Sigmoid colon (tissue), 7 donors: Measurements from ENCODE around the gene TBC1D2B. TPM values are rescaled to one million over a fixed set of nuclear protein-coding genes. Genes with fewer than 3 reads are reported as not detected.

Experiments used
- DNase-seq: peaks from one replicate; pipeline ENCODE4 v3.0.0-alpha.2; 2019
- H3K27ac ChIP-seq, 4 donors: fragments of 200-600 bp; sonication (generic); one replicate each; pipeline ENCODE4 v1.5.1; 2016 to 2019; ENCODE audit warnings: mild to moderate bottlenecking in 1 of 4
- H3K27me3 ChIP-seq, 3 donors: fragments of 200-600 bp; sonication (generic); one replicate each; pipeline ENCODE4 v1.5.1; 2019; ENCODE audit warnings: mild to moderate bottlenecking in 1 of 3
- H3K36me3 ChIP-seq, 4 donors: fragments of 200-600 bp; sonication (generic); one replicate each; pipeline ENCODE4 v1.5.1; 2016 to 2019
- H3K4me1 ChIP-seq, 4 donors: fragments of 200-600 bp; sonication (generic); one replicate each; pipeline ENCODE4 v1.5.1; 2017 to 2019
- H3K4me3 ChIP-seq, 4 donors: fragments of 200-600 bp; sonication (generic); one replicate each; pipeline ENCODE4 v1.5.1; 2017 to 2019; ENCODE audit warnings: mild to moderate bottlenecking in 2 of 4, moderate library complexity in 1 of 4
- H3K9me3 ChIP-seq, 4 donors: fragments of 200-600 bp in 3 of 4; sonication (generic) in 3 of 4; one replicate each; pipeline versions ENCODE4 v1.5.1 to v1.6.1; 2013 to 2019
- CTCF ChIP-seq, 4 experiments: fragments of 450-650 bp in 3 of 4; fragments of 200-600 bp in 1 of 4; IDR thresholded peaks; one replicate each; pipeline ENCODE4 v1.5.1; 2016 to 2019; ENCODE audit warnings: antibody characterized with exemption in 4 of 4, mild to moderate bottlenecking in 3 of 4, moderate library complexity in 2 of 4
- EP300 ChIP-seq, 4 donors: sonication (generic); formaldehyde crosslinking; IDR thresholded peaks; one replicate each; pipeline ENCODE4 v1.6.1; 2017; ENCODE audit warnings: antibody characterized with exemption in 4 of 4
- POLR2A ChIP-seq, 2 donors: fragments of 450-650 bp; IDR thresholded peaks; one replicate each; pipeline ENCODE4 v1.6.1; 2016; ENCODE audit warnings: antibody characterized with exemption in 2 of 2, mild to moderate bottlenecking in 2 of 2, moderate library complexity in 2 of 2
- POLR2AphosphoS5 ChIP-seq, 4 donors: sonication (generic); formaldehyde crosslinking; IDR thresholded peaks; one replicate each; pipeline ENCODE4 v1.6.1; 2017; ENCODE audit warnings: antibody characterized with exemption in 4 of 4
- WGBS, 2 donors: extraction: QIAGEN DNeasy Blood & Tissue Kit; methylation state at CpG; one replicate each; pipeline ENCODE4 v1.1.7; 2013; 5-methylcytosine and 5-hydroxymethylcytosine counted together
- intact Hi-C: fragments of 100-400 bp; cut with DNase I; formaldehyde crosslinking; loops from one replicate; pipeline ENCODE4 v1.15.1; 2023
- polyA plus RNA-seq, 3 donors: library from polyadenylated mRNA; stranded (reverse); fragments of 200-250 nt; gene quantifications; one replicate each; pipeline ENCODE4 v1.2.3, GENCODE V29; 2013
- total RNA-seq, 4 donors: library from RNA; depleted of rRNA; stranded (reverse); fragments of >200 nt; gene quantifications; one replicate each; pipeline ENCODE4 v1.1.0, GENCODE V29; 2016
- donor health status: healthy with polysubstance abuse.
- donor health status: Bipolar disorder and iron deficiency.
- donor health status: healthy.

Gene TBC1D2B
- total and polyA plus RNA-seq, 7 donors, result 7.6 to 47.1 (median 29.9) TPM

DNA sequence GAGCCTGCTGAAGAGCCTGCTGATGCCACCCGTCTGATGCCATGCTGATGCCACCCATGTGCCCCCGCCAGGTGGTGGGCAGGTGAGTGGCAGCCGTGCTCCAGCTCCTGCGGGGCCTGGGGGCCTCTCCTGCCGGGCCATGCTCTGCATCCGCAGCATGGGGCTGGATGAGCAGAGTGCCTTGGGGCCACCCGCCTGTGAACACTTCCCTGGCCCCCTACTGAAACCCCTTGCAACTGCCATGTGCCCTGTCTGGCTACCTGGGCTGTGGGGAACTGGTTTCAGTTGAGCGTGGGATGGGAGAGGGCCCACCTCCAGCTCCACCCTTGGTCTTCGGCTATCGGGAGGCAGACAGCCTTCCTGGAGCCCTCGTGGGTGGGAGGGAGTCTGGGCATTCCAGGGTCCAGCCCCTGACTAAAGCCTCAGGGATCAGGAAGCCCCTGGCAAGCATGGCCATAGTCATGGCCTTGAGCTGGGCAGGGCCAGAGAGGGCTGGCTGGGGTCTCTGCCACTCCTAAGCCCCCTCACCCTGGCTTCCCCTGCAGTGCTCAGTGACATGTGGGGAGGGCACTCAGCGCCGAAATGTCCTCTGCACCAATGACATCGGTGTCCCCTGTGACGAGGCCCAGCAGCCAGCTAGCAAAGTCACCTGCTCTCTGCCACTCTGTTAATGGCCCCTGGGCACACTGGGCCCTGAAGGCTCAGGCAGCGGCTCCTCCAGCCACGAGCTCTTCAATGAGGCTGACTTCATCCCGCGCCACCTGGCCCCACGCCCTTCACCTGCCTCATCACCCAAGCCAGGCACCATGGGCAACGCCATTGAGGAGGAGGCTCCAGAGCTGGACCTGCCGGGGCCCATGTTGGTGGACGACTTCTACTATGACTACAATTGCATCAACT, 92.2 kb downstream of the TBC1D2B start:
- intact Hi-C loops, result no loop called here
- no peak overlapping the region for H3K4me3 ChIP-seq
- H3K27me3 ChIP-seq, result no peaks in the 10 kb centered on the region
- H3K36me3 ChIP-seq, result no peaks in the 10 kb centered on the region
- DNase-seq, result peak; percentile 56
- no peaks in the 10 kb centered on the region for H3K9me3 ChIP-seq
- WGBS, 2 donors, result 89 to 93% methylated on average over 23 of the region's 23 CpGs
- peaks cover 0 to 15% (median 12%) of the 10 kb centered on the region in 4 donors for H3K4me1 ChIP-seq
- TF ChIP-seq CTCF (IDR thresholded peaks at IDR 0.05) (no peak), POLR2A (IDR thresholded peaks at IDR 0.05) (no peak), POLR2AphosphoS5 (IDR thresholded peaks at IDR 0.05) (no peak), EP300 (IDR thresholded peaks at IDR 0.05) (no peak)
- no peak overlapping the region for H3K27ac ChIP-seq

DNA sequence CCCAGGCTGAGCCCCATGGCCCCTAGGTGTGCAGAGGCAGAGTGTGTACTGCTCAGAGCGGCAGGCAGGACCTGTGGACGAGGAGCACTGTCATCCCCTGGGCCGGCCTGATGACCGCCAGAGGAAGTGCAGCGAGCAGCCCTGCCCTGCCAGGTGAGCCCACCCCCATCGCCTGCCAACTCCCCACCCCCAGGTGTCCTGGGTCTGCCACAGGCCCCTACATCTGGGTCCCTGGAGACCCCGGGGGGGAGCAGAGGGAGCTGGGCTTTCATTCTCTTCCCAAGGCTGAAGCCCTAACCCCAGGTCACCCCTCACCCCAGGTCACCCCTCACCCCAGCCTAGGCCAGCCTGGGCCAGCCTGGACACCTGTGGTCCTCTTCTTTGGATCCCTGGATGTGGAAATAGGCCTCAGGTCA, 93.1 kb downstream of the TBC1D2B start:
- DNase-seq, result no peak
- Histone ChIP-seq H3K4me1 (peaks cover 0 to 8% (median 6%) of the 10 kb centered on the region in 4 donors), H3K9me3 (no peaks in the 10 kb centered on the region), H3K27ac (no peak overlapping the region), H3K27me3 (no peaks in the 10 kb centered on the region), H3K4me3 (no peak overlapping the region), H3K36me3 (no peaks in the 10 kb centered on the region)
- intact Hi-C loops, result no loop called here
- TF ChIP-seq EP300 (IDR thresholded peaks at IDR 0.05), result no peak
- no peak for TF ChIP-seq POLR2A (IDR thresholded peaks at IDR 0.05)
- TF ChIP-seq POLR2AphosphoS5 (IDR thresholded peaks at IDR 0.05), result no peak
- TF ChIP-seq CTCF (IDR thresholded peaks at IDR 0.05), result no peak
- WGBS, 2 donors, result 68 to 86% methylated on average over 6 to 7 of the region's 7 CpGs

- no peaks in the 10 kb centered on the region for H3K27me3 ChIP-seq
- TF ChIP-seq EP300 (IDR thresholded peaks at IDR 0.05) (no peak), CTCF (IDR thresholded peaks at IDR 0.05) (no peak), POLR2A (IDR thresholded peaks at IDR 0.05) (no peak), POLR2AphosphoS5 (IDR thresholded peaks at IDR 0.05) (no peak)
- no peaks in the 10 kb centered on the region for H3K36me3 ChIP-seq
- intact Hi-C loops, result no loop called here
- no peak overlapping the region for H3K27ac ChIP-seq
- H3K9me3 ChIP-seq, result no peaks in the 10 kb centered on the region
- H3K4me3 ChIP-seq, result no peak overlapping the region
- 23 to 52% methylated on average over 15 of the region's 15 CpGs for WGBS, 2 donors
- peaks cover 0 to 8% (median 6%) of the 10 kb centered on the region in 4 donors for H3K4me1 ChIP-seq
- peak; percentile 62 for DNase-seq
Observed at GRCh38 chr15:77983708-77984445, 93.6 kb downstream of the TBC1D2B start.

GRCh38 chr15:77983091-77983707, 94.3 kb downstream of the TBC1D2B start:
- H3K27me3 ChIP-seq, result no peaks in the 10 kb centered on the region
- peaks cover 0 to 8% (median 6%) of the 10 kb centered on the region in 4 donors for H3K4me1 ChIP-seq
- H3K4me3 ChIP-seq, result no peak overlapping the region
- no peaks in the 10 kb centered on the region for H3K9me3 ChIP-seq
- no peak for TF ChIP-seq POLR2AphosphoS5 (IDR thresholded peaks at IDR 0.05)
- TF ChIP-seq EP300 (IDR thresholded peaks at IDR 0.05), result no peak
- TF ChIP-seq POLR2A (IDR thresholded peaks at IDR 0.05), result no peak
- TF ChIP-seq CTCF (IDR thresholded peaks at IDR 0.05), result no peak
- 69 to 78% methylated on average over 10 of the region's 10 CpGs for WGBS, 2 donors
- DNase-seq, result peak; percentile 15
- no peaks in the 10 kb centered on the region for H3K36me3 ChIP-seq
- intact Hi-C loops, result no loop called here
- H3K27ac ChIP-seq, result no peak overlapping the region
